ENCODE results near the gene NOTCH2.
"Not testable (repeated sequence)": the region's sequence is repeated elsewhere in the genome, so short reads cannot be mapped to it uniquely, and the experiment has no call there.

DNA sequence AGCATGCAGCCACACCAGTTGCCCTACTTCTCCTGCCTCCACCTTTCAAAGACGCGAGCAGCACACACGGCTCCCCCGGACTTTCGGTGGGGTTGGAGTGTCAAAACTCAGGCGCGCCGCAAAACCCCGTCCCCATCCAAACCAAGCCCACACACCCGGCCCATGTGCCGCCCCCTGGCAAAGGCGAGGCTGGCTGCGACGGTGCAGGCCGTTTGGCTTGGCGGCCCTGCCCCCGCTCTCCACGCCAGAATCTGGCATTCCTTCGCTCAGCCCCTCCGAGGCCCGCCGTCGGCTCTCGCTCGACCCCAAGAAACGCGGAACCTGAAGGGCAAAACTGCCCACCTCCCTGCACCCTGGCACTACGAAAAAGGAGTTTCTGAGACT, 787 bp downstream of the NOTCH2 start:
- not testable (repeated sequence) for TF ChIP-seq POLR2A (IDR thresholded peaks at IDR 0.05)
- TF ChIP-seq, protein P1, sequence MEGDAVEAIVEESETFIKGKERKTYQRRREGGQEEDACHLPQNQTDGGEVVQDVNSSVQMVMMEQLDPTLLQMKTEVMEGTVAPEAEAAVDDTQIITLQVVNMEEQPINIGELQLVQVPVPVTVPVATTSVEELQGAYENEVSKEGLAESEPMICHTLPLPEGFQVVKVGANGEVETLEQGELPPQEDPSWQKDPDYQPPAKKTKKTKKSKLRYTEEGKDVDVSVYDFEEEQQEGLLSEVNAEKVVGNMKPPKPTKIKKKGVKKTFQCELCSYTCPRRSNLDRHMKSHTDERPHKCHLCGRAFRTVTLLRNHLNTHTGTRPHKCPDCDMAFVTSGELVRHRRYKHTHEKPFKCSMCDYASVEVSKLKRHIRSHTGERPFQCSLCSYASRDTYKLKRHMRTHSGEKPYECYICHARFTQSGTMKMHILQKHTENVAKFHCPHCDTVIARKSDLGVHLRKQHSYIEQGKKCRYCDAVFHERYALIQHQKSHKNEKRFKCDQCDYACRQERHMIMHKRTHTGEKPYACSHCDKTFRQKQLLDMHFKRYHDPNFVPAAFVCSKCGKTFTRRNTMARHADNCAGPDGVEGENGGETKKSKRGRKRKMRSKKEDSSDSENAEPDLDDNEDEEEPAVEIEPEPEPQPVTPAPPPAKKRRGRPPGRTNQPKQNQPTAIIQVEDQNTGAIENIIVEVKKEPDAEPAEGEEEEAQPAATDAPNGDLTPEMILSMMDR (IDR thresholded peaks at IDR 0.05): not testable (repeated sequence)

Data from right lobe of liver (tissue), 4 donors.